Measurements from ENCODE around the gene PSTPIP1.

DNA sequence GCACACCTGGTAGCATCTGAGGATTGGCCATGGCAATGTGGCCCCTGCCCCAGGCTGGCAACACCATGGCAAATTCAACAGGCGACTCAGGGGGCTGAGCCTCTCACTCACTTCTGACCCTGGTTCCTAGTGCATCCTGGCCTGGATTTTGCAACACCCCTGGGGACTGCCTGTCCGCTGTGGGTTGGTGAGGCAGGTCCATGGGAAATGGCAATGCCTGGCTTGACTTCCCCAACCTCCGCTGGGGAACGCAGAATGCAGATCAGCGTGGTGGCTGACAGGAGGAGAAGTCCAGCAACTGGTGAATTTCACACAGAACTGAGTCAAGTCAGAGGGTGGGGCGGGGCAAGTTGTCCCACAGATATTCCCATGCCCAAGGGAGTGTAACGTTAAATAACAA, 3.9 kb upstream of the PSTPIP1 start:
- TF ChIP-seq, protein P1, sequence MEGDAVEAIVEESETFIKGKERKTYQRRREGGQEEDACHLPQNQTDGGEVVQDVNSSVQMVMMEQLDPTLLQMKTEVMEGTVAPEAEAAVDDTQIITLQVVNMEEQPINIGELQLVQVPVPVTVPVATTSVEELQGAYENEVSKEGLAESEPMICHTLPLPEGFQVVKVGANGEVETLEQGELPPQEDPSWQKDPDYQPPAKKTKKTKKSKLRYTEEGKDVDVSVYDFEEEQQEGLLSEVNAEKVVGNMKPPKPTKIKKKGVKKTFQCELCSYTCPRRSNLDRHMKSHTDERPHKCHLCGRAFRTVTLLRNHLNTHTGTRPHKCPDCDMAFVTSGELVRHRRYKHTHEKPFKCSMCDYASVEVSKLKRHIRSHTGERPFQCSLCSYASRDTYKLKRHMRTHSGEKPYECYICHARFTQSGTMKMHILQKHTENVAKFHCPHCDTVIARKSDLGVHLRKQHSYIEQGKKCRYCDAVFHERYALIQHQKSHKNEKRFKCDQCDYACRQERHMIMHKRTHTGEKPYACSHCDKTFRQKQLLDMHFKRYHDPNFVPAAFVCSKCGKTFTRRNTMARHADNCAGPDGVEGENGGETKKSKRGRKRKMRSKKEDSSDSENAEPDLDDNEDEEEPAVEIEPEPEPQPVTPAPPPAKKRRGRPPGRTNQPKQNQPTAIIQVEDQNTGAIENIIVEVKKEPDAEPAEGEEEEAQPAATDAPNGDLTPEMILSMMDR (IDR thresholded peaks at IDR 0.05): no peak
- no peak for TF ChIP-seq POLR2AphosphoS5 (IDR thresholded peaks at IDR 0.05; ENCODE audit: insufficient read depth in 1 of 2, low read depth in 1 of 2)
- TF ChIP-seq POLR2A (IDR thresholded peaks at IDR 0.05): no peak

All from vagina (tissue), 2 donors.